Measurements from ENCODE around the gene SLX4.

DNA sequence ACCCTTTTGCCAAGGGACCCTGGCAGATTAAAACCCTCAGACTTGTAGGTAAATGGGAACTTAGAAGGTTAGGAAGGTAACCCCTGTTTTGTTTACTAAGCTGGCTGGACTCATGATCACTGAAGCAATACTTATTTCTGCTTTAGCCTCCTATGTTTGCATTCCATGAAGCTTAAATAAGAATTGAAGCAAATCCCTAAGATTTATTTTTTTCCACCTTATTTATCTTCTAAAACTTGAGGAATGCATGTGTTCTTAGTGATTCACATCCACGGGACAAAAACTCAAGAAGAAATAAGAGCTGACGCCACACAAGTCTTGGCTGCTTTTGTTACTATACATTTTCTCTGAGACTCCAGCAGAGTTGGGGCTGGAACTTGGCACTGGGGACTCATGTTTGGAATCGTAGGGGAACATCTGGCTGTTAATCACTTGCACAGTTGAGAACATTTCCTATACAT, 75.1 kb downstream of the SLX4 start:
- TF ChIP-seq, protein P1, sequence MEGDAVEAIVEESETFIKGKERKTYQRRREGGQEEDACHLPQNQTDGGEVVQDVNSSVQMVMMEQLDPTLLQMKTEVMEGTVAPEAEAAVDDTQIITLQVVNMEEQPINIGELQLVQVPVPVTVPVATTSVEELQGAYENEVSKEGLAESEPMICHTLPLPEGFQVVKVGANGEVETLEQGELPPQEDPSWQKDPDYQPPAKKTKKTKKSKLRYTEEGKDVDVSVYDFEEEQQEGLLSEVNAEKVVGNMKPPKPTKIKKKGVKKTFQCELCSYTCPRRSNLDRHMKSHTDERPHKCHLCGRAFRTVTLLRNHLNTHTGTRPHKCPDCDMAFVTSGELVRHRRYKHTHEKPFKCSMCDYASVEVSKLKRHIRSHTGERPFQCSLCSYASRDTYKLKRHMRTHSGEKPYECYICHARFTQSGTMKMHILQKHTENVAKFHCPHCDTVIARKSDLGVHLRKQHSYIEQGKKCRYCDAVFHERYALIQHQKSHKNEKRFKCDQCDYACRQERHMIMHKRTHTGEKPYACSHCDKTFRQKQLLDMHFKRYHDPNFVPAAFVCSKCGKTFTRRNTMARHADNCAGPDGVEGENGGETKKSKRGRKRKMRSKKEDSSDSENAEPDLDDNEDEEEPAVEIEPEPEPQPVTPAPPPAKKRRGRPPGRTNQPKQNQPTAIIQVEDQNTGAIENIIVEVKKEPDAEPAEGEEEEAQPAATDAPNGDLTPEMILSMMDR (conservative IDR thresholded peaks at IDR 0.05; ENCODE audit: low read depth, low read length) = no peak
- TF ChIP-seq EZH2 (IDR thresholded peaks at IDR 0.05; ENCODE audit: low read length, unreplicated experiment) = no peak
- TF ChIP-seq EZH2phosphoT487 (IDR thresholded peaks at IDR 0.05; ENCODE audit: borderline replicate concordance, low read length) = no peak

All from PC-3 (cell line).